Measurements from ENCODE around the gene EGFLAM.
"Not testable (repeated sequence)": the region's sequence is repeated elsewhere in the genome, so short reads cannot be mapped to it uniquely, and the experiment has no call there.

The EGFLAM gene

GRCh38 chr5:38410304-38410990 is 152.1 kb downstream of the EGFLAM start:
- no peak overlapping the region for H3K4me2 ChIP-seq (ENCODE audit: insufficient read depth, low read length, poor library complexity, severe bottlenecking)
- H3K4me1 ChIP-seq (ENCODE audit: control insufficient read depth in 2 of 2, insufficient read depth in 1 of 2, low read depth in 1 of 2, low read length in 2 of 2): peaks cover 0 to 4% of the 10 kb centered on the region in 2 donors
- WGBS, 2 donors (ENCODE audit: extremely low coverage in 2 of 2, insufficient read length in 2 of 2, insufficient replicate concordance in 1 of 2): no CpG with 5 or more reads among the region's 7 CpGs
- no peaks in the 10 kb centered on the region for H3K36me3 ChIP-seq (replicated peaks in 1 of 2; ENCODE audit: control insufficient read depth in 2 of 2, insufficient read depth in 2 of 2, low read length in 2 of 2)
- no peak overlapping the region for H3K14ac ChIP-seq (ENCODE audit: low read length)
- no peak overlapping the region for H4K8ac ChIP-seq (ENCODE audit: low read depth, low read length)
- H2AK5ac ChIP-seq (ENCODE audit: low read depth, low read length): no peak overlapping the region
- H2BK12ac ChIP-seq (ENCODE audit: low read length): no peak overlapping the region
- DNase-seq (ENCODE audit: low spot score): no peak
- H3K18ac ChIP-seq (ENCODE audit: low read length): no peak overlapping the region
- no peak overlapping the region for H2BK120ac ChIP-seq (ENCODE audit: low read depth, low read length)
- H3K79me1 ChIP-seq (ENCODE audit: low read depth, low read length): no peaks in the 10 kb centered on the region
- no peak overlapping the region for H3K4ac ChIP-seq (ENCODE audit: low read length)
- no peak overlapping the region for H3K9ac ChIP-seq (ENCODE audit: low read depth, low read length, poor library complexity)
- no peak overlapping the region for H4K91ac ChIP-seq (ENCODE audit: low read depth, low read length, poor library complexity)
- H3K9me3 ChIP-seq (replicated peaks in 1 of 2; ENCODE audit: control insufficient read depth in 2 of 2, insufficient read depth in 1 of 2, low read depth in 1 of 2, low read length in 2 of 2): peaks cover 0 to 2% of the 10 kb centered on the region in 2 donors
- no peak overlapping the region for H3K23ac ChIP-seq (ENCODE audit: low read depth, low read length, poor library complexity)
- H3K4me3 ChIP-seq (ENCODE audit: low read length in 2 of 2): no peak overlapping the region
- H2AFZ ChIP-seq (ENCODE audit: low read length): no peak overlapping the region
- no peak overlapping the region for H2BK15ac ChIP-seq (ENCODE audit: low read length)
- no peaks in the 10 kb centered on the region for H3K27me3 ChIP-seq (ENCODE audit: control insufficient read depth in 3 of 3, insufficient read depth in 3 of 3, low read depth in 1 of 3, low read length in 3 of 3)
- no peak overlapping the region for H2BK5ac ChIP-seq (ENCODE audit: low read length)
- H3K27ac ChIP-seq (replicated peaks; ENCODE audit: low read length): no peak overlapping the region

- no peak overlapping the region for H2BK5ac ChIP-seq (ENCODE audit: low read length)
- H2AFZ ChIP-seq (ENCODE audit: low read length): no peak overlapping the region
- peaks cover 0 to 4% of the 10 kb centered on the region in 2 donors for H3K4me1 ChIP-seq (ENCODE audit: control insufficient read depth in 2 of 2, insufficient read depth in 1 of 2, low read depth in 1 of 2, low read length in 2 of 2)
These were observed 155.3 kb downstream of the EGFLAM start for GRCh38 chr5:38413696-38414095.

GRCh38 chr5:38414348-38414747 is 156.0 kb downstream of the EGFLAM start:
- H3K4me1 ChIP-seq (ENCODE audit: control insufficient read depth in 2 of 2, insufficient read depth in 1 of 2, low read depth in 1 of 2, low read length in 2 of 2): peaks cover 0 to 4% of the 10 kb centered on the region in 2 donors
- H4K91ac ChIP-seq (ENCODE audit: low read depth, low read length, poor library complexity): no peak overlapping the region
- no peak overlapping the region for H2AFZ ChIP-seq (ENCODE audit: low read length)
- no peak overlapping the region for H3K4me3 ChIP-seq (ENCODE audit: low read length in 2 of 2)
- H2AK5ac ChIP-seq (ENCODE audit: low read depth, low read length): no peak overlapping the region
- no peaks in the 10 kb centered on the region for H3K79me1 ChIP-seq (ENCODE audit: low read depth, low read length)
- no peak overlapping the region for H3K18ac ChIP-seq (ENCODE audit: low read length)
- no peak overlapping the region for H2BK5ac ChIP-seq (ENCODE audit: low read length)
- no peak overlapping the region for H2BK15ac ChIP-seq (ENCODE audit: low read length)
- no peak overlapping the region for H2BK12ac ChIP-seq (ENCODE audit: low read length)
- no peak for DNase-seq (ENCODE audit: low spot score)
- no peaks in the 10 kb centered on the region for H3K36me3 ChIP-seq (replicated peaks in 1 of 2; ENCODE audit: control insufficient read depth in 2 of 2, insufficient read depth in 2 of 2, low read length in 2 of 2)
- no peaks in the 10 kb centered on the region for H3K27me3 ChIP-seq (ENCODE audit: control insufficient read depth in 3 of 3, insufficient read depth in 3 of 3, low read depth in 1 of 3, low read length in 3 of 3)
- H3K27ac ChIP-seq (replicated peaks; ENCODE audit: low read length): no peak overlapping the region
- no peak overlapping the region for H4K8ac ChIP-seq (ENCODE audit: low read depth, low read length)
- no peak overlapping the region for H3K9ac ChIP-seq (ENCODE audit: low read depth, low read length, poor library complexity)
- no CpG with 5 or more reads among the region's 4 CpGs for WGBS, 2 donors (ENCODE audit: extremely low coverage in 2 of 2, insufficient read length in 2 of 2, insufficient replicate concordance in 1 of 2)
- H3K4ac ChIP-seq (ENCODE audit: low read length): no peak overlapping the region
- H3K9me3 ChIP-seq (replicated peaks in 1 of 2; ENCODE audit: control insufficient read depth in 2 of 2, insufficient read depth in 1 of 2, low read depth in 1 of 2, low read length in 2 of 2): no peaks in the 10 kb centered on the region
- H3K23ac ChIP-seq (ENCODE audit: low read depth, low read length, poor library complexity): no peak overlapping the region
- no peak overlapping the region for H3K14ac ChIP-seq (ENCODE audit: low read length)
- no peak overlapping the region for H3K4me2 ChIP-seq (ENCODE audit: insufficient read depth, low read length, poor library complexity, severe bottlenecking)
- H2BK120ac ChIP-seq (ENCODE audit: low read depth, low read length): no peak overlapping the region

More at GRCh38 chr5:38413696-38414095, 155.3 kb downstream of the EGFLAM start:
- Histone ChIP-seq H3K27me3 (ENCODE audit: control insufficient read depth in 3 of 3, insufficient read depth in 3 of 3, low read depth in 1 of 3, low read length in 3 of 3) (no peaks in the 10 kb centered on the region), H3K4me2 (ENCODE audit: insufficient read depth, low read length, poor library complexity, severe bottlenecking) (no peak overlapping the region), H3K4ac (ENCODE audit: low read length) (no peak overlapping the region), H3K14ac (ENCODE audit: low read length) (no peak overlapping the region), H3K9ac (ENCODE audit: low read depth, low read length, poor library complexity) (no peak overlapping the region), H3K36me3 (replicated peaks in 1 of 2; ENCODE audit: control insufficient read depth in 2 of 2, insufficient read depth in 2 of 2, low read length in 2 of 2) (no peaks in the 10 kb centered on the region), H3K27ac (replicated peaks; ENCODE audit: low read length) (no peak overlapping the region), H2BK15ac (ENCODE audit: low read length) (no peak overlapping the region), H4K91ac (ENCODE audit: low read depth, low read length, poor library complexity) (no peak overlapping the region), H3K9me3 (replicated peaks in 1 of 2; ENCODE audit: control insufficient read depth in 2 of 2, insufficient read depth in 1 of 2, low read depth in 1 of 2, low read length in 2 of 2) (no peaks in the 10 kb centered on the region), H2BK120ac (ENCODE audit: low read depth, low read length) (no peak overlapping the region), H3K79me1 (ENCODE audit: low read depth, low read length) (no peaks in the 10 kb centered on the region), H3K4me3 (ENCODE audit: low read length in 2 of 2) (no peak overlapping the region), H3K23ac (ENCODE audit: low read depth, low read length, poor library complexity) (no peak overlapping the region), H2BK12ac (ENCODE audit: low read length) (no peak overlapping the region), H2AK5ac (ENCODE audit: low read depth, low read length) (no peak overlapping the region), H3K18ac (ENCODE audit: low read length) (no peak overlapping the region), H4K8ac (ENCODE audit: low read depth, low read length) (no peak overlapping the region)
- WGBS, 2 donors (ENCODE audit: extremely low coverage in 2 of 2, insufficient read length in 2 of 2, insufficient replicate concordance in 1 of 2): no CpG with 5 or more reads among the region's 12 CpGs
- DNase-seq (ENCODE audit: low spot score): no peak

- not testable (repeated sequence) for H2AK5ac ChIP-seq (ENCODE audit: low read depth, low read length); H3K14ac ChIP-seq (ENCODE audit: low read length); H3K23ac ChIP-seq (ENCODE audit: low read depth, low read length, poor library complexity); H4K91ac ChIP-seq (ENCODE audit: low read depth, low read length, poor library complexity); H3K4me2 ChIP-seq (ENCODE audit: insufficient read depth, low read length, poor library complexity, severe bottlenecking); H4K8ac ChIP-seq (ENCODE audit: low read depth, low read length); H2BK12ac ChIP-seq (ENCODE audit: low read length); H3K27me3 ChIP-seq (ENCODE audit: control insufficient read depth in 3 of 3, insufficient read depth in 3 of 3, low read depth in 1 of 3, low read length in 3 of 3); H3K9ac ChIP-seq (ENCODE audit: low read depth, low read length, poor library complexity); H2AFZ ChIP-seq (ENCODE audit: low read length); DNase-seq (ENCODE audit: low spot score); H2BK120ac ChIP-seq (ENCODE audit: low read depth, low read length); H3K4ac ChIP-seq (ENCODE audit: low read length); H2BK15ac ChIP-seq (ENCODE audit: low read length); H3K79me1 ChIP-seq (ENCODE audit: low read depth, low read length); H2BK5ac ChIP-seq (ENCODE audit: low read length); H3K36me3 ChIP-seq (replicated peaks in 1 of 2; ENCODE audit: control insufficient read depth in 2 of 2, insufficient read depth in 2 of 2, low read length in 2 of 2); H3K18ac ChIP-seq (ENCODE audit: low read length); H3K4me3 ChIP-seq (ENCODE audit: low read length in 2 of 2); H3K9me3 ChIP-seq (replicated peaks in 1 of 2; ENCODE audit: control insufficient read depth in 2 of 2, insufficient read depth in 1 of 2, low read depth in 1 of 2, low read length in 2 of 2); H3K4me1 ChIP-seq (ENCODE audit: control insufficient read depth in 2 of 2, insufficient read depth in 1 of 2, low read depth in 1 of 2, low read length in 2 of 2); H3K27ac ChIP-seq (replicated peaks; ENCODE audit: low read length)
- no CpG with 5 or more reads among the region's 5 CpGs for WGBS, 2 donors (ENCODE audit: extremely low coverage in 2 of 2, insufficient read length in 2 of 2, insufficient replicate concordance in 1 of 2)
These were observed 157.4 kb downstream of the EGFLAM start for GRCh38 chr5:38415772-38416171.

Measured in neuronal stem cell (in vitro differentiated cells).